Embryonic facial prominence (tissue), 1 donor: ENCODE data around the gene GNL1.
"Not testable (repeated sequence)": the region's sequence is repeated elsewhere in the genome, so short reads cannot be mapped to it uniquely, and the experiment has no call there.

Experiments
- DNase-seq: peaks from one replicate; pipeline ENCODE4 v3.0.0-alpha.2; 2016; ENCODE audit errors: extremely low spot score

Gene GNL1

DNA sequence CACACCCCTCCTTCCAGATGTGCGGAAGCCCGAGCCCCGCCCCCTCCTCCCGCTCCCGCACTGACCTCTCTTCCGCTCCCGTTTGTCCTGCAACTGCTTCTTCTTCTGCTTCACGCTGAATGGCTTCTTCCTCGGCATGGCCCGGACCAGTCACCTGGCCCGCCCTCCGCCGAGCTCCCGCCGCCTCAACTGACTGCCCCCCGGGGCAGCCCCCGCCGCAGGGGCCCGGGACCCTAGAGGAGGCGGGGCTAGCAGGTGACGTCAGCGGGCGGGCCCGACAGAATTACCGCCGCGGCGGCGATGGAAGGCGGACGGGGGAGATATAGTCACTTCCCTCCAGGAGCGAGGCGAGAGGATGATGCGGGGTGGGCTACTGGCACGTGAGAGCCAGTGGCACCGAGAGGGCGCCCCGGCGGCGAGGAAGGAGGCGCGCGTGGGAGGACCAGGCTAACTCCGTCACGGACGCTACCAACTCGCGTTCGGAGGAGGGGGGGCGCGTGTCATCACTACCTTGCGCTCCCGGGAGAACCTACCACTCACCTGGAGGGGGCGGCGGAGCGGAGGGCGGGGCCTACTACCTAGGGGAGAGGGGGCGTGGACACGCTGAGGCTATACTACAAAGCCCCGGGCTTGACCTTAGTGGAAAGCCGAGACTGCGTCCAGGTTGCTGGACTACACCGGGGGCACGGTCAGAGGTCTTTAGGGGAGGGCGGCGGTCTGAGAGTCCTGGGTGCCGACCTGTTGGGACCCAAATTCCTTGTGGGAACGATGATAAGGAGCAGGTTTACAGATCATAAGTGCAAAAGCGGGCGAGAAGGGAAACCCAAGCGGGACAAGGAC lies at the start of gene GNL1:
GNL1 (minus strand) TSS at position 424 of the 840 bp plus-strand sequence; CDS start at position 138, 286 bp downstream.
- peak; percentile 87 for DNase-seq

DNA sequence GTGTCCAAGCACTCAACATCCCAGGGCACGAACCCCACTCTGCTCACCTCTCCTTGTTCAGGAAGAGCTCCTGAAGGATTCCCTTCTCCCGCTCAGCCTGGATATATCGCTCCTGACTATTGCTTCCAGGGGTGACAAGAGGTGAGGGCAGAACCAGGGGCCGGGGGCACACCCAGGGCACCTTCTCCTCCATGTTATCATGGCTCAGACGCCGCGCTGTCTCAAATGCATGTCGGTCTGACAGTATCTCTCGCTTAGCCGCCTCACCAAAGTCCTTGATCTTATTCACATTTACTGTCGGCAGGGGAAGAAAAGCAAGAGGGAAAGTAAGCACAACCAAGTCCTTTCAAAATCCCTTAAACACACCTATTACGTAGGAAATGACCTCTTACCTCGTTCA lies 47.7 kb upstream of the GNL1 start:
- DNase-seq, result no peak

DNA sequence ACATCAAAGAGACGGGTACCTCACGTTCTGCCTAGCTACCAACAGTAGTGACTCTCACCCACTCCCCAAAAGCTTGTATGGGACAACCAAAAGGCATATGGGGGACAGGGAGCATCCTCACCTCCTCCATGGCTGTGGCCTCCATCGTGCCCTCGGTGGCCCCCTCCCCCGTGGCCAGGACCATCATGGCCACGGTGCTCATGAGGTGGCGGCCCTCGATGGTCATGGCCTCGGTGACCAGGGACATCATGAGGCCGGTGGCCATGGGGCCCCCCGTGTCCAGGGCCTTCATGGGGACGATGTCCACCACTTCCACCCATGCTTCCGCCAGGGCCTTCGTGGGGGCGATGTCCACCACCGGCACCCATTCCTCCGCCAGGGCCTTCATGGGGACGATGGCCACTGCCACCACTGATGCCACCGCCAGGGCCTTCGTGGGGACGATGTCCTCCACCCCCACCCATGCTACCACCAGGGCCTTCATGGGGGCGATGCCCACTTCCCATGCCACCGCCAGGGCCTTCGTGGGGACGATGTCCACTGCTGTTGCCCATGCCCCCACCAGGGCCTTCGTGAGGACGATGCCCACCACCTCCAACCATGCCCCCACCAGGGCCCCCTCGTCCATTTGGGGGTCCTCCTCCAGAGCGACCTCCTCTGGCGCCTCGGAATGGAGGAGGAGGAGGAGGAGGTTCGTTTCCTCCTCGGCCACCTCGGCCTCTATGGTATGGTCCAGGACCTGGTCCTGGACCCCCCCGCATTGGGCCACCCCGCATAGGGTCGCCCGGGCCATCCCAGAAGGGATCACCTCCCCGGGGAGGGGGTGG lies 45.7 kb upstream of the GNL1 start:
- no peak for DNase-seq

GRCh38 chr6:30601436-30601814 lies 45.1 kb upstream of the GNL1 start:
- no peak for DNase-seq

- DNase-seq, result no peak
Observed at GRCh38 chr6:30600451-30600961, 44.2 kb upstream of the GNL1 start.

DNA sequence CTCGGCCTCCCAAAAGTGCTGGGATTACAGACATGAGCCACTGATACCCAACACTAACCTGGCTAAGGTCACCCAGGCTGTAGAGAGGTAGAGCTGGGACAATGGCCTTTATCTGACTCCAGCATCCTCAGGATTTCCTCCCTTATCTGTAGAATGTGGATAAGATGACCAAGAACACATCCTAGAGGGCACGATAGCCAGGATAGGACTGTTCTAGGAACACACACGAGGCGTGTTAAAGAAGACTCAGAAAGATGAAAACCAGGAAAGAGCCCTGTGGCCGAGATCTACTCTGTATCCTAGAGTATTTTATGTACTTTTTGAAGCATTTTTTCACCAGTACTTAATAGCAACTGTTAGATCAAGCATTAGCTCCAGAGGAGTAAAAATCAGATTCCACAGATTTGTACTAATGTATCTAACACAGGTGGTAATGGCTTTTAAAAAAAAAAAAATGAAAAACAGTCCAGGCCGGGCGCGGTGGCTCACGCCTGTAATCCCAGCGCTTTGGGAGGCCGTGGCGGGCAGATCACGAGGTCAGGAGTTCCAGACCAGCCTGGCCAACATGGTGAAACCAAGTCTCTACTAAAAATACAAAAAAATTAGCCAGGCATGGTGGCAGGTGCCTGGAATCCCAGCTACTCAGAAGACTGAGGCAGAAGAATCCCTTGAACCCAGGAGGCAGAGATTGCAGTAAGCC lies 43.5 kb upstream of the GNL1 start:
- no peak for DNase-seq

DNA sequence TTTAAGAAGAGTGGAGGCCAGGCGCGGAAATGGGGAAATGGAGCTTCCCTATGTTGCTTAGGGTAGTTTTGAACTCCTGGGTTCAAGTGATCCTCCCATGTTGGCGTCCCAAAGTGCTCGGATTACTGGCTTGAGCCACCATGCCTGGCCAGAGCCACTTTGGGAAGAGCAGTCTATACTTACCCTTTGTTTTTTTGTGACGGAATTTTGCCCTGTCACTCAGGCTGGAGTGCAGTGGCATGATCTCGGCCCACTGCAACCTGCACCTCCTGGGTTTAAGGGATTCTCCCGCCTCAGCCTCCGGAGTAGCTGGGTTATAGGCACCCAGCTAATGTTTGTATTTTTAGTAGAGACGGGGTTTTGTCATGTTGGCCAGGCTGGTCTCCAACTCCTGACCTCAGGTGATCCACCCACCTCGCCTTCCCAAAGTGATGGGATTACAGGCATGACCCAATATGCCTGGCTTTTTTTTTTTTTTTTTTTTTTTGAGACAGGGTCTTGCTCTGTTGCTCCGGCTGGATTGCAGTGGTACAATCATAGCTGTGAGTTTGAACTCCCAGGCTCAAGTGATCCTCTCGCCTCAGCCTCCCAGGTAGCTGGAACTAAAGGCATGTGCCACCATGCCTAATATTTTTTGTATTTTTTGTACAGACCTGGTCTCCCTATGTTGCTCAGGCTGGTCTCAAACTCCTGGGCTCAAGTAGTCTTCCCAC lies 42.8 kb upstream of the GNL1 start:
- DNase-seq, result no peak

- not testable (repeated sequence) for DNase-seq
Observed at GRCh38 chr6:30597315-30598144, 41.2 kb upstream of the GNL1 start.

GRCh38 chr6:30592287-30592686 lies 36.0 kb upstream of the GNL1 start:
- DNase-seq, result no peak

GRCh38 chr6:30591008-30591407 lies 34.7 kb upstream of the GNL1 start:
- DNase-seq, result no peak

DNA sequence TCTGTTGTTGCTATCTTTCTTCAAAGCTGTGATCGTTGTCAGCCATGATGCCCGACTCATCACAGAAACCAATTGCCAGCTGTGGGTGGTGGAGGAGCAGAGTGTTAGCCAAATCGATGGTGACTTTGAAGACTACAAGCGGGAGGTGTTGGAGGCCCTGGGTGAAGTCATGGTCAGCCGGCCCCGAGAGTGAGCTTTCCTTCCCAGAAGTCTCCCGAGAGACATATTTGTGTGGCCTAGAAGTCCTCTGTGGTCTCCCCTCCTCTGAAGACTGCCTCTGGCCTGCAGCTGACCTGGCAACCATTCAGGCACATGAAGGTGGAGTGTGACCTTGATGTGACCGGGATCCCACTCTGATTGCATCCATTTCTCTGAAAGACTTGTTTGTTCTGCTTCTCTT lies 34.2 kb upstream of the GNL1 start:
- DNase-seq, result no peak

GRCh38 chr6:30589754-30590358 lies 33.6 kb upstream of the GNL1 start:
- no peak for DNase-seq

- no peak for DNase-seq
Observed at GRCh38 chr6:30583921-30584320, 27.6 kb upstream of the GNL1 start.

DNA sequence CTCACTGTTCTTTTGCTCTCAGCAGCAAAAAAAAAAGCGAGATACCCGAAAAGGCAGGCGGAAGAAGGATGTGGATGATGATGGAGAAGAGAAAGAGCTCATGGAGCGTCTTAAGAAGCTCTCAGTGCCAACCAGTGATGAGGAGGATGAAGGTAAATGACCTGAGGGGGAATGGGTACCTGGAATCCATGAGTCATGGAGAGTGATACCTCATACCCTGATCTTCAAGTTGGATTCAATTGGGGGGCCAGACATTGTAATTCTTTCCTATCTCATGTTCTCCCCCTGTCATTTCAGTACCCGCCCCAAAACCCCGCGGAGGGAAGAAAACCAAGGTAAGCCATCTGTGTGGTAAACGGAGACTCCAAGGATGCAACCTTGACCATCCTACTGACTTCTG lies 21.8 kb upstream of the GNL1 start:
- no peak for DNase-seq

DNA sequence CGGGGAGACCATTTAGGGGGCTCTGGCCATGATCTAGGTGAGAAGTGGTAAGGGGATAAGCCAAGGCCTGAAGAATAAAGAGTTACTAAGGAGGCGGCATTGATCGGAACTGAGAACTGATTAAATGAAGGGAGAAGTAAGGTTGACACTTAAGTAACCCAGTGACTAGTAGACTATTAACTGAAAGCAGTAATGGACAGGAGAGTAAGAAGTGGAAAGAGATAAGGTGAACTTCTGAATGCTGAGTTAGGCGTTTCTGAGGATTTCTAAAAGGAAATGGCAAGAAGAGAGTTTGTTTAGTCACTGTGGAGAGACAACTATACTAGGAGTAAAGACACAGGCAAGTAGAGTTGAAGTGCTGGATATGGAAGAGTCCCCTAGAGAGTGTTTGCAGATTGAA lies 16.8 kb upstream of the GNL1 start:
- DNase-seq, result no peak

- DNase-seq, result no peak
Observed at GRCh38 chr6:30572148-30572547, 15.9 kb upstream of the GNL1 start.

- no peak for DNase-seq
Observed at GRCh38 chr6:30571762-30572082, 15.4 kb upstream of the GNL1 start.

GRCh38 chr6:30571075-30571761 lies 14.9 kb upstream of the GNL1 start, which contains the start of gene ABCF1:
Gene ABCF1, plus strand, starts transcription at chr6:30571442. Its CDS starts 46 bp downstream, at chr6:30571488.
- peak; percentile 92 for DNase-seq

- DNase-seq, result no peak
Observed at GRCh38 chr6:30570740-30571074, 14.4 kb upstream of the GNL1 start.

DNA sequence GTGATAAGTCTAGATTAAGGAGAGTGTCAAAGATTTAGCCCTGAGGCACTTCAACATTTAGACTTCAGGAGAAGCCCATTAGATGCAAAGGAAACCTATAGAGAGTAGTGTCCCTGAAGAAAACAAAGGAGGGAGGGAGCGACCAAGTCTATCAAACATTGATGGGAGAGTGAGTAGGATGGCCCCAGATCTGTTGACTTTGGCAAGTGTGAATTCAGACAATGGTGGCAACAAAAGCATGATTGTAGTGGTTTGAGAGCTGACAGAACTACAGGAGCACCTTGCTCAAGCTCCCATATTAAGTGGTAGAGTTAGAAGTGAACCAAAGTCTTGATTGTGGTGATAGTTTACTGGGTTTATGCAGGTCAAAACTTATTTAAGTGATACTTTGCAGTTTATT lies 14.0 kb upstream of the GNL1 start:
- DNase-seq, result no peak
